SK-N-SH (cell line): Measurements from ENCODE around the gene PHAF1. TPM values are rescaled to one million over a fixed set of nuclear protein-coding genes. Genes with fewer than 3 reads are reported as not detected.
"Not testable (repeated sequence)": the region's sequence is repeated elsewhere in the genome, so short reads cannot be mapped to it uniquely, and the experiment has no call there.

ENCODE experiments used
- CTCF ChIA-PET: fragments of 300-600, 350-600 bp; formaldehyde crosslinking; extraction: SDS; loops from one replicate; lab custom pipeline; 2021; lab: Yijun Ruan, JAX
- POLR2A ChIA-PET: fragments of 350-600 bp; sonication (Branson Sonifier 250); formaldehyde crosslinking; extraction: SDS; loops from one replicate; lab custom pipeline; 2020; ENCODE audit warnings: antibody characterized with exemption, inconsistent platforms; lab: Yijun Ruan, JAX
- DNase-seq: peaks from one replicate; pipeline ENCODE4 v3.0.0; 2012
- H2AFZ ChIP-seq: fragments of 200-600 bp; sonication (generic); 2 replicates; pipeline ENCODE4 v1.8.1; 2016; ENCODE audit warnings: antibody characterized with exemption, mild to moderate bottlenecking, low read depth
- H3F3A ChIP-seq: fragments of 200-600 bp; sonication (generic); replicated peaks from 2 replicates; pipeline ENCODE3; 2016; ENCODE audit warnings: antibody characterized with exemption, mild to moderate bottlenecking; ENCODE audit not compliant: insufficient read depth
- H3K27ac ChIP-seq, 2 experiments: fragments of 200-500 bp in 1 of 2; fragments of 200-600 bp in 1 of 2; sonication (Bioruptor generic) in 1 of 2; sonication (generic), shearing (Covaris generic) in 1 of 2; 2 replicates each; pipeline versions ENCODE4 v1.5.1 to v1.6.1; 2014 to 2016; ENCODE audit warnings: low read depth in 2 of 2, inconsistent platforms in 1 of 2, low read length in 1 of 2, mild to moderate bottlenecking in 1 of 2, mixed read lengths in 1 of 2
- H3K27me3 ChIP-seq: fragments of 200-600 bp; sonication (generic), shearing (Covaris generic); 2 replicates; pipeline ENCODE4 v1.6.1; 2016; ENCODE audit warnings: mixed run types; ENCODE audit not compliant: insufficient read depth
- H3K36me3 ChIP-seq, 2 experiments: fragments of 200-500 bp in 1 of 2; fragments of 200-600 bp in 1 of 2; sonication (Bioruptor generic) in 1 of 2; sonication (generic) in 1 of 2; replicated peaks in 1 of 2; 2 replicates each; pipeline versions ENCODE3 to v1.5.1; 2014 to 2016; ENCODE audit warnings: low read length in 1 of 2, mild to moderate bottlenecking in 1 of 2; ENCODE audit not compliant: insufficient read depth in 2 of 2, control insufficient read depth in 1 of 2
- H3K4me1 ChIP-seq, 2 experiments: fragments of 200-500 bp in 1 of 2; fragments of 200-600 bp in 1 of 2; sonication (Bioruptor generic) in 1 of 2; sonication (generic), shearing (Covaris generic) in 1 of 2; 2 replicates each; pipeline versions ENCODE4 v1.5.1 to v1.6.1; 2014 to 2016; ENCODE audit warnings: low read depth in 1 of 2, low read length in 1 of 2, mixed run types in 1 of 2; ENCODE audit not compliant: insufficient read depth in 2 of 2, control insufficient read depth in 1 of 2
- H3K4me2 ChIP-seq: fragments of 200-600 bp; sonication (generic), shearing (Covaris generic); 2 replicates; pipeline ENCODE4 v1.6.1; 2017; ENCODE audit warnings: mixed run types
- H3K4me3 ChIP-seq, 2 experiments: fragments of 200-500 bp in 1 of 2; fragments of 200-600 bp in 1 of 2; sonication (Bioruptor generic) in 1 of 2; sonication (generic), shearing (Covaris generic) in 1 of 2; 2 replicates each; pipeline versions ENCODE4 v1.5.1 to v1.8.1; 2014 to 2016; ENCODE audit warnings: low read depth in 2 of 2, inconsistent platforms in 1 of 2, low read length in 1 of 2, mild to moderate bottlenecking in 1 of 2, mixed read lengths in 1 of 2, moderate library complexity in 1 of 2
- H3K79me2 ChIP-seq: fragments of 200-600 bp; sonication (generic); 2 replicates; pipeline ENCODE4 v1.8.1; 2017; ENCODE audit warnings: mild to moderate bottlenecking; ENCODE audit not compliant: insufficient read depth
- H3K9ac ChIP-seq: fragments of 200-600 bp; sonication (generic); 2 replicates; pipeline ENCODE4 v1.6.1; 2017; ENCODE audit warnings: mixed run types
- H3K9me2 ChIP-seq: fragments of 200-600 bp; sonication (generic); 2 replicates; pipeline ENCODE4 v1.6.1; 2017; ENCODE audit warnings: mixed run types
- H3K9me3 ChIP-seq: fragments of 200-600 bp; sonication (generic); 2 replicates; pipeline ENCODE4 v1.6.1; 2017; ENCODE audit warnings: mixed run types, mild to moderate bottlenecking, moderate library complexity
- H4K20me1 ChIP-seq: fragments of 200-600 bp; sonication (generic); 2 replicates; pipeline ENCODE4 v1.6.1; 2017; ENCODE audit warnings: mild to moderate bottlenecking, mixed run types; ENCODE audit not compliant: insufficient read depth
- ELF1 ChIP-seq: IDR thresholded peaks from 2 replicates; pipeline ENCODE4 v1.4.0; 2012
- EP300 ChIP-seq, 2 experiments: IDR thresholded peaks; 2 replicates each; pipeline versions ENCODE4 v1.4.0 to v1.6.1; 2012; ENCODE audit warnings: borderline replicate concordance in 1 of 2, low read depth in 1 of 2, low read length in 1 of 2
- EZH2phosphoT487 ChIP-seq: fragments of 200-600 bp; sonication (generic); IDR thresholded peaks from 2 replicates; pipeline ENCODE4 v1.6.1; 2017; ENCODE audit warnings: low read depth, mixed run types, mild to moderate bottlenecking, antibody characterized with exemption, moderate library complexity, borderline replicate concordance
- FOXJ3 ChIP-seq: sonication (generic); formaldehyde crosslinking; IDR thresholded peaks from 2 replicates; pipeline ENCODE4 v1.5.1; 2020; ENCODE audit warnings: mild to moderate bottlenecking, missing genetic modification reagents
- GATA2 ChIP-seq: sonication (generic); formaldehyde crosslinking; IDR thresholded peaks from 2 replicates; pipeline ENCODE4 v1.5.0; 2020; ENCODE audit warnings: mild to moderate bottlenecking, missing genetic modification reagents
- JUND ChIP-seq: IDR thresholded peaks from 2 replicates; pipeline ENCODE4 v1.4.0; 2012
- NFIC ChIP-seq: IDR thresholded peaks from 2 replicates; pipeline ENCODE4 v1.4.0; 2012; ENCODE audit warnings: borderline replicate concordance
- RAD21 ChIP-seq: IDR thresholded peaks from 2 replicates; pipeline ENCODE4 v1.6.1; 2012; ENCODE audit warnings: mild to moderate bottlenecking, low read length
- RCOR1 ChIP-seq: fragments of 150-350 bp; IDR thresholded peaks from 2 replicates; pipeline ENCODE4 v1.6.1; 2017; ENCODE audit warnings: antibody characterized with exemption, low read length
- SMC3 ChIP-seq: IDR thresholded peaks from 2 replicates; pipeline ENCODE4 v1.6.1; 2012; ENCODE audit warnings: low read depth, low read length, improper control_type of control experiment
- TAF1 ChIP-seq: IDR thresholded peaks from 2 replicates; pipeline ENCODE4 v1.6.1; 2012; ENCODE audit warnings: low read depth, mild to moderate bottlenecking, low read length, moderate library complexity, borderline replicate concordance
- TCF12 ChIP-seq: IDR thresholded peaks from 2 replicates; pipeline ENCODE4 v1.4.0; 2012
- WGBS: methylation state at CpG from one replicate; pipeline ENCODE4 v1.1.6; 2017; ENCODE audit warnings: low lambda C conversion rate; 5-methylcytosine and 5-hydroxymethylcytosine counted together
- polyA plus RNA-seq, 3 experiments: library from polyadenylated mRNA; depleted of rRNA; stranded (reverse); fragments of >200 nt; gene quantifications; 2 replicates each; pipeline ENCODE4 v1.2.3, GENCODE V29; 2012
- TF ChIP-seq, protein P1 (sequence below): IDR thresholded peaks from 2 replicates; pipeline ENCODE4 v1.6.1; 2012; ENCODE audit warnings: mild to moderate bottlenecking, low read depth, low read length, moderate library complexity
- TF ChIP-seq, protein P2 (sequence below): IDR thresholded peaks from 2 replicates; pipeline ENCODE4; 2012
- TF ChIP-seq, protein P3 (sequence below): IDR thresholded peaks from 2 replicates; pipeline ENCODE4 v1.4.0; 2012; ENCODE audit warnings: low read depth, borderline replicate concordance
- TF ChIP-seq, protein P4 (sequence below): IDR thresholded peaks from 2 replicates; pipeline ENCODE4 v1.4.0; 2012; ENCODE audit warnings: low read depth

The PHAF1 gene
- polyA plus RNA-seq, 1 of the 3 experiments (the other 2 are of a cell fraction): 17.3 TPM

DNA sequence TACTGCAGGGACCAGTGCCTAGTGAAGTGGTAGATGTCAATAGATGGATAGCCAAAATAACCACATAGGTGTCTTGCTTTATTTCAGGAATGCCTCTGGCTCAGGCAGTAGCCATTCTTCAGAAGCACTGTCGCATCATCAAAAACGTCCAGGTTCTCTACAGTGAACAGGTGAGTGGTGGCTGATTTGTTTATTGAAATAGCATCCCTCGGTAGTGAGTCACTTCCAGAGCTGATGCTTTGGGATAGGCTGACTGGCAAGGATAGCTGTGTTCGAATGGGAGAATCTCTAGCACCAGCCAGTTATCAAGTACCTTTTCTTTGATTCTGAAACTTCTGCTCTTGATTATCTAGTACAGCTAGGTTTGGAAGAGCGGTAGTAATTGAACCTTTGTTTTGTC is 10.3 kb downstream of the PHAF1 start:
- Histone ChIP-seq H3K4me3 (no peak overlapping the region), H3K79me2 (peaks cover 48% of the 10 kb centered on the region), H3K36me3 (peaks cover 19 to 39% of the 10 kb centered on the region in 2 experiments), H3K9me3 (no peaks in the 10 kb centered on the region), H3K27me3 (no peaks in the 10 kb centered on the region), H2AFZ (no peak overlapping the region), H3F3A (peaks cover 11% of the 10 kb centered on the region), H3K4me2 (no peak overlapping the region), H3K9ac (no peak overlapping the region), H3K4me1 (peaks cover 0 to 4% of the 10 kb centered on the region in 2 experiments; a peak in 1 of 4 replicates), H4K20me1 (peaks cover 8% of the 10 kb centered on the region; the same call in 1 of the 2 replicates), H3K9me2 (no peaks in the 10 kb centered on the region), H3K27ac (no peak overlapping the region)
- POLR2A ChIA-PET: interaction anchor here (0.9 kb wide), 1 partner anchor 31 kb away, joined by 3 read pairs; the partner anchor contains the start of gene B3GNT9
- TF ChIP-seq, protein P1, sequence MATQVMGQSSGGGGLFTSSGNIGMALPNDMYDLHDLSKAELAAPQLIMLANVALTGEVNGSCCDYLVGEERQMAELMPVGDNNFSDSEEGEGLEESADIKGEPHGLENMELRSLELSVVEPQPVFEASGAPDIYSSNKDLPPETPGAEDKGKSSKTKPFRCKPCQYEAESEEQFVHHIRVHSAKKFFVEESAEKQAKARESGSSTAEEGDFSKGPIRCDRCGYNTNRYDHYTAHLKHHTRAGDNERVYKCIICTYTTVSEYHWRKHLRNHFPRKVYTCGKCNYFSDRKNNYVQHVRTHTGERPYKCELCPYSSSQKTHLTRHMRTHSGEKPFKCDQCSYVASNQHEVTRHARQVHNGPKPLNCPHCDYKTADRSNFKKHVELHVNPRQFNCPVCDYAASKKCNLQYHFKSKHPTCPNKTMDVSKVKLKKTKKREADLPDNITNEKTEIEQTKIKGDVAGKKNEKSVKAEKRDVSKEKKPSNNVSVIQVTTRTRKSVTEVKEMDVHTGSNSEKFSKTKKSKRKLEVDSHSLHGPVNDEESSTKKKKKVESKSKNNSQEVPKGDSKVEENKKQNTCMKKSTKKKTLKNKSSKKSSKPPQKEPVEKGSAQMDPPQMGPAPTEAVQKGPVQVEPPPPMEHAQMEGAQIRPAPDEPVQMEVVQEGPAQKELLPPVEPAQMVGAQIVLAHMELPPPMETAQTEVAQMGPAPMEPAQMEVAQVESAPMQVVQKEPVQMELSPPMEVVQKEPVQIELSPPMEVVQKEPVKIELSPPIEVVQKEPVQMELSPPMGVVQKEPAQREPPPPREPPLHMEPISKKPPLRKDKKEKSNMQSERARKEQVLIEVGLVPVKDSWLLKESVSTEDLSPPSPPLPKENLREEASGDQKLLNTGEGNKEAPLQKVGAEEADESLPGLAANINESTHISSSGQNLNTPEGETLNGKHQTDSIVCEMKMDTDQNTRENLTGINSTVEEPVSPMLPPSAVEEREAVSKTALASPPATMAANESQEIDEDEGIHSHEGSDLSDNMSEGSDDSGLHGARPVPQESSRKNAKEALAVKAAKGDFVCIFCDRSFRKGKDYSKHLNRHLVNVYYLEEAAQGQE: no peak
- 68% methylated on average over 5 of the region's 5 CpGs for WGBS
- DNase-seq: no peak
- CTCF ChIA-PET: interaction anchor here (1.4 to 1.7 kb wide), 2 partner anchors 35 to 143 kb away, joined by 4 to 10 read pairs; no protein-coding TSS in a partner anchor

DNA sequence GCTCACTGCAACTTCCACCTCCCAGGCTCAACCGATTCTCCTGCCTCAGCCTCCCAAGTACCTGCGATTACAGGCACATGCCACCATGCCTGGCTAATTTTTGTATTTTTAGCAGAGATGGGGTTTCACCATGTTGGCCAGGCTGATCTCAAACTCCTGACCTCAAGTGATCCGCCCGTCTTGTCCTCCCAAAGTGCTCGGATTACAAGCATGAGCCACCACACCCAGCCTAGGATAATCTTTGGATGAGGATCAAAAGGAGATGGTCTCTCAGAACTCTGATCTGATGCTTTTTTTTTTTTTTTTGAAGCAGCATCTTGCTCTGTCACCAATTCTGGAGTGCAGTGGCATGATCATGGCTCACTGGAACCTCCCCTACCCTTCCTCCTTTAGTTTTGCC is 13.1 kb downstream of the PHAF1 start:
- DNase-seq, H3K4me1 ChIP-seq, H3F3A ChIP-seq, H3K4me2 ChIP-seq, H2AFZ ChIP-seq, H3K4me3 ChIP-seq, H3K27me3 ChIP-seq, H3K9ac ChIP-seq, H3K27ac ChIP-seq, POLR2A ChIA-PET, H3K9me2 ChIP-seq, H4K20me1 ChIP-seq, H3K9me3 ChIP-seq: not testable (repeated sequence)
- 97% methylated on average over 5 of the region's 5 CpGs for WGBS
- CTCF ChIA-PET: interaction anchor here (0.8 kb wide), 1 partner anchor 33 kb away, joined by 3 read pairs; no protein-coding TSS in a partner anchor
- peaks cover 30% of the 10 kb centered on the region for H3K79me2 ChIP-seq
- peaks cover 28 to 43% of the 10 kb centered on the region in 2 experiments for H3K36me3 ChIP-seq

DNA sequence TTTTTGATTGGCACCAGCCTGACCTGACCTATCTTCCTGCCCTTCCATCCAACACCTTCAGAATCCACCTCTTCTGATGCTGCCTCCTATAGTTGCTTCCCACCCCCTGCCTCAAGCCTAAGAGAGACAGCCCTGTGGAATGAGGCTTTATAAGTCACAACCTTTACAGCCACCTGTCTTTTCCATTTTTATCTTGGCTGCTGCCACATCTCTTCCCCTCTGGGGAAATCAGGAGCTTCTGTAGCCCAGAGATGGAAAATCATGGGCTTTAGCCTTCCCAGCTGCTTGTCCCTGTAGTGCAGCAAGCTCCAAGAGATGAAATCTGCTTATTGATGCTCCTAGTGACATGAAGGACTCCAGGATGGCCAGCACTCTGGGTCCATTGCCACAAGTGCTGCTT is 18.7 kb downstream of the PHAF1 start:
- H3K27ac ChIP-seq: no peak overlapping the region
- no peaks in the 10 kb centered on the region for H3K4me1 ChIP-seq
- no peaks in the 10 kb centered on the region for H3K9me2 ChIP-seq
- H3K4me2 ChIP-seq: no peak overlapping the region
- no peak overlapping the region for H3K9ac ChIP-seq
- ChIA-PET CTCF (interaction anchor here (0.9 to 2.8 kb wide), 4 partner anchors 10 to 143 kb away, joined by 3 to 11 read pairs (median 4); no protein-coding TSS in a partner anchor), POLR2A (no interaction called here)
- H3K36me3 ChIP-seq: peaks cover 33 to 44% of the 10 kb centered on the region in 2 experiments
- TF ChIP-seq TAF1 (no peak), EP300 (IDR thresholded peaks at IDR 0.05; ENCODE audit: borderline replicate concordance in 1 of 2, low read depth in 1 of 2, low read length in 1 of 2) (no peak), JUND (no peak), NFIC (no peak), RCOR1 (no peak), FOXJ3 (CRISPR knock-in tag) (no peak), TCF12 (no peak), EZH2phosphoT487 (no peak), SMC3 (no peak), GATA2 (no peak), RAD21 (no peak), ELF1 (no peak)
- TF ChIP-seq, protein P2, sequence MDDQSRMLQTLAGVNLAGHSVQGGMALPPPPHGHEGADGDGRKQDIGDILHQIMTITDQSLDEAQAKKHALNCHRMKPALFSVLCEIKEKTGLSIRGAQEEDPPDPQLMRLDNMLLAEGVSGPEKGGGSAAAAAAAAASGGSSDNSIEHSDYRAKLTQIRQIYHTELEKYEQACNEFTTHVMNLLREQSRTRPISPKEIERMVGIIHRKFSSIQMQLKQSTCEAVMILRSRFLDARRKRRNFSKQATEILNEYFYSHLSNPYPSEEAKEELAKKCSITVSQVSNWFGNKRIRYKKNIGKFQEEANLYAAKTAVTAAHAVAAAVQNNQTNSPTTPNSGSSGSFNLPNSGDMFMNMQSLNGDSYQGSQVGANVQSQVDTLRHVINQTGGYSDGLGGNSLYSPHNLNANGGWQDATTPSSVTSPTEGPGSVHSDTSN: no peak
- TF ChIP-seq, protein P3, sequence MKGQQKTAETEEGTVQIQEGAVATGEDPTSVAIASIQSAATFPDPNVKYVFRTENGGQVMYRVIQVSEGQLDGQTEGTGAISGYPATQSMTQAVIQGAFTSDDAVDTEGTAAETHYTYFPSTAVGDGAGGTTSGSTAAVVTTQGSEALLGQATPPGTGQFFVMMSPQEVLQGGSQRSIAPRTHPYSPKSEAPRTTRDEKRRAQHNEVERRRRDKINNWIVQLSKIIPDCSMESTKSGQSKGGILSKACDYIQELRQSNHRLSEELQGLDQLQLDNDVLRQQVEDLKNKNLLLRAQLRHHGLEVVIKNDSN: no peak
- TF ChIP-seq, protein P4, sequence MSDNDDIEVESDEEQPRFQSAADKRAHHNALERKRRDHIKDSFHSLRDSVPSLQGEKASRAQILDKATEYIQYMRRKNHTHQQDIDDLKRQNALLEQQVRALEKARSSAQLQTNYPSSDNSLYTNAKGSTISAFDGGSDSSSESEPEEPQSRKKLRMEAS: no peak
- H2AFZ ChIP-seq: no peak overlapping the region
- H3K4me3 ChIP-seq: no peak overlapping the region
- no peaks in the 10 kb centered on the region for H3F3A ChIP-seq
- H3K9me3 ChIP-seq: no peaks in the 10 kb centered on the region
- 0 out of 2 replicates have a peak, but pooled peaks cover 2% of the 10 kb centered on the region for H3K79me2 ChIP-seq
- no peaks in the 10 kb centered on the region for H3K27me3 ChIP-seq
- no peak for DNase-seq
- H4K20me1 ChIP-seq: no peaks in the 10 kb centered on the region
